ENCODE measurements around the gene TRPM5.

TRPM5 gene

GRCh38 chr11:2474059-2474901 lies 30.0 kb upstream of the TRPM5 start:
- Histone ChIP-seq H3K4me3 (ENCODE audit: low read length) (no peak overlapping the region), H3K9me2 (replicated peaks; ENCODE audit: insufficient read depth, low read length) (no peaks in the 10 kb centered on the region), H3K27me3 (replicated peaks; ENCODE audit: insufficient read depth, low read length) (no peaks in the 10 kb centered on the region), H3K27ac (ENCODE audit: low read length) (no peak overlapping the region), H3K4me2 (ENCODE audit: low read depth, low read length) (no peak overlapping the region), H3K9ac (ENCODE audit: low read length) (no peak overlapping the region), H3K9me3 (replicated peaks; ENCODE audit: insufficient read depth, low read length) (no peaks in the 10 kb centered on the region), H3K4me1 (ENCODE audit: low read length) (no peaks in the 10 kb centered on the region), H4K20me1 (ENCODE audit: insufficient read depth, low read length) (no peaks in the 10 kb centered on the region), H3F3A (ENCODE audit: insufficient read depth, low read length) (no peaks in the 10 kb centered on the region), H3K79me2 (ENCODE audit: low read length) (peaks cover 51% of the 10 kb centered on the region), H3K36me3 (replicated peaks; ENCODE audit: insufficient read depth, low read length) (no peaks in the 10 kb centered on the region), H2AFZ (ENCODE audit: low read length) (no peak overlapping the region)
- DNase-seq, result no peak
- TF ChIP-seq EZH2phosphoT487 (IDR thresholded peaks at IDR 0.05; ENCODE audit: low read length) (no peak), CTCF (IDR thresholded peaks at IDR 0.05; ENCODE audit: low read length) (no peak), EZH2 (optimal IDR thresholded peaks at IDR 0.05; ENCODE audit: low read depth, low read length) (no peak)

GRCh38 chr11:2473361-2474058 lies 29.2 kb upstream of the TRPM5 start:
- H3F3A ChIP-seq (ENCODE audit: insufficient read depth, low read length), result no peaks in the 10 kb centered on the region
- DNase-seq, result no peak
- no peaks in the 10 kb centered on the region for H3K27me3 ChIP-seq (replicated peaks; ENCODE audit: insufficient read depth, low read length)
- no peak for TF ChIP-seq EZH2 (optimal IDR thresholded peaks at IDR 0.05; ENCODE audit: low read depth, low read length)
- no peak for TF ChIP-seq EZH2phosphoT487 (IDR thresholded peaks at IDR 0.05; ENCODE audit: low read length)
- TF ChIP-seq CTCF (IDR thresholded peaks at IDR 0.05; ENCODE audit: low read length), result no peak
- no peak overlapping the region for H3K4me3 ChIP-seq (ENCODE audit: low read length)
- no peak overlapping the region for H3K9ac ChIP-seq (ENCODE audit: low read length)
- no peak overlapping the region for H3K4me2 ChIP-seq (ENCODE audit: low read depth, low read length)
- H4K20me1 ChIP-seq (ENCODE audit: insufficient read depth, low read length), result no peaks in the 10 kb centered on the region
- H2AFZ ChIP-seq (ENCODE audit: low read length), result no peak overlapping the region
- H3K36me3 ChIP-seq (replicated peaks; ENCODE audit: insufficient read depth, low read length), result no peaks in the 10 kb centered on the region
- no peaks in the 10 kb centered on the region for H3K9me2 ChIP-seq (replicated peaks; ENCODE audit: insufficient read depth, low read length)
- no peak overlapping the region for H3K27ac ChIP-seq (ENCODE audit: low read length)
- no peaks in the 10 kb centered on the region for H3K9me3 ChIP-seq (replicated peaks; ENCODE audit: insufficient read depth, low read length)
- H3K4me1 ChIP-seq (ENCODE audit: low read length), result no peaks in the 10 kb centered on the region
- peaks cover 59% of the 10 kb centered on the region for H3K79me2 ChIP-seq (ENCODE audit: low read length)

- no peaks in the 10 kb centered on the region for H3F3A ChIP-seq (ENCODE audit: insufficient read depth, low read length)
- H4K20me1 ChIP-seq (ENCODE audit: insufficient read depth, low read length), result no peaks in the 10 kb centered on the region
- no peak overlapping the region for H2AFZ ChIP-seq (ENCODE audit: low read length)
- H3K4me1 ChIP-seq (ENCODE audit: low read length), result peaks cover 4% of the 10 kb centered on the region
- no peak overlapping the region for H3K9ac ChIP-seq (ENCODE audit: low read length)
- no peaks in the 10 kb centered on the region for H3K27me3 ChIP-seq (replicated peaks; ENCODE audit: insufficient read depth, low read length)
- TF ChIP-seq EZH2phosphoT487 (IDR thresholded peaks at IDR 0.05; ENCODE audit: low read length) (no peak), CTCF (IDR thresholded peaks at IDR 0.05; ENCODE audit: low read length) (no peak), EZH2 (optimal IDR thresholded peaks at IDR 0.05; ENCODE audit: low read depth, low read length) (no peak)
- peaks cover 68% of the 10 kb centered on the region for H3K79me2 ChIP-seq (ENCODE audit: low read length)
- no peak overlapping the region for H3K4me2 ChIP-seq (ENCODE audit: low read depth, low read length)
- H3K4me3 ChIP-seq (ENCODE audit: low read length), result no peak overlapping the region
- H3K36me3 ChIP-seq (replicated peaks; ENCODE audit: insufficient read depth, low read length), result no peaks in the 10 kb centered on the region
- H3K27ac ChIP-seq (ENCODE audit: low read length), result no peak overlapping the region
- no peaks in the 10 kb centered on the region for H3K9me2 ChIP-seq (replicated peaks; ENCODE audit: insufficient read depth, low read length)
- no peaks in the 10 kb centered on the region for H3K9me3 ChIP-seq (replicated peaks; ENCODE audit: insufficient read depth, low read length)
- DNase-seq, result no peak
Observed at GRCh38 chr11:2472428-2473186, 28.3 kb upstream of the TRPM5 start.

All from MM.1S (cell line).